GM12878 (cell line): ENCODE data around the gene TBC1D5. TPM values are rescaled to one million over a fixed set of nuclear protein-coding genes. Genes with fewer than 3 reads are reported as not detected.

Experiments
- BMI1 ChIP-seq: fragments of 450-650 bp; IDR thresholded peaks from 2 replicates; pipeline ENCODE4 v1.6.1; 2016; ENCODE audit warnings: mild to moderate bottlenecking, moderate library complexity, borderline replicate concordance
- CBX3 ChIP-seq: fragments of 200-600 bp; sonication (generic); IDR thresholded peaks from 2 replicates; pipeline ENCODE4 v1.6.1; 2016; ENCODE audit warnings: low read depth, borderline replicate concordance
- HDAC6 ChIP-seq: fragments of 200-600 bp; sonication (generic); IDR thresholded peaks from one replicate; pipeline ENCODE4 v1.8.0; 2017; ENCODE audit warnings: antibody characterized with exemption; ENCODE audit not compliant: unreplicated experiment
- HDGF ChIP-seq: fragments of 450-650 bp; IDR thresholded peaks from 2 replicates; pipeline ENCODE4 v1.6.1; 2016; ENCODE audit warnings: antibody characterized with exemption
- KDM1A ChIP-seq: fragments of 200-600 bp; sonication (generic); IDR thresholded peaks from 2 replicates; pipeline ENCODE4 v1.6.1; 2016; ENCODE audit warnings: borderline replicate concordance
- MEF2B ChIP-seq: fragments of 450-650 bp; IDR thresholded peaks from 2 replicates; pipeline ENCODE4 v1.6.1; 2018; ENCODE audit warnings: mild to moderate bottlenecking, moderate library complexity; ENCODE audit not compliant: partially characterized antibody, poor library complexity, severe bottlenecking
- NRF1 ChIP-seq: conservative IDR thresholded peaks from 2 replicates; pipeline ENCODE4 v1.6.1; 2011; ENCODE audit warnings: mild to moderate bottlenecking, low read depth, low read length, improper control_type of control experiment
- POLR2A ChIP-seq: IDR thresholded peaks from 2 replicates; pipeline ENCODE4 v1.6.1; 2011; ENCODE audit warnings: low read depth, mild to moderate bottlenecking, low read length
- RCOR1 ChIP-seq: conservative IDR thresholded peaks from 2 replicates; pipeline ENCODE4 v1.6.1; 2012; ENCODE audit warnings: low read depth, low read length, improper control_type of control experiment
- STAT1 ChIP-seq: fragments of 450-650 bp; conservative IDR thresholded peaks from 2 replicates; pipeline ENCODE4 v1.6.1; 2014; ENCODE audit warnings: antibody characterized with exemption, mild to moderate bottlenecking
- TAF1 ChIP-seq: IDR thresholded peaks from 2 replicates; pipeline ENCODE4 v1.6.1; 2011; ENCODE audit warnings: mild to moderate bottlenecking, low read depth, low read length, borderline replicate concordance
- TBL1XR1 ChIP-seq: IDR thresholded peaks from 2 replicates; pipeline ENCODE4 v1.6.1; 2012; ENCODE audit warnings: low read depth, low read length, improper control_type of control experiment
- polyA plus RNA-seq, 11 experiments: library from polyadenylated mRNA; depleted of rRNA in 4 of 11; unstranded in 6 of 11; stranded (reverse) in 5 of 11; fragments of >200 nt; fragmentation: Nextera tagmentation in 4 of 11; fragmentation: Illumina TruSeq in 1 of 11; extraction: Ambion mirVana in 4 of 11; extraction: Trizol in 1 of 11; gene quantifications; 1 replicate in 1 of 11; 2 replicates in 10 of 11; pipeline versions ENCODE4 v1.2.1 to v1.2.3, GENCODE V29; 2011 to 2016; ENCODE audit warnings: inconsistent platforms in 2 of 11, missing spikeins in 2 of 11, low read depth in 1 of 11
- total RNA-seq, 4 experiments: library from RNA; depleted of rRNA in 3 of 4; stranded (reverse); fragments of >200 nt in 3 of 4; fragmentation: Illumina TruSeq in 1 of 4; extraction: Trizol in 1 of 4; gene quantifications; 2 replicates each; pipeline versions ENCODE4 v1.2.1 to v1.2.3, GENCODE V29; 2013 to 2021
- TF ChIP-seq, protein P1 (sequence below): fragments of 450-650 bp; IDR thresholded peaks from 2 replicates; pipeline ENCODE4 v1.6.1; 2016; ENCODE audit warnings: mild to moderate bottlenecking, moderate library complexity, borderline replicate concordance
- TF ChIP-seq, protein P2 (sequence below): fragments of 450-650 bp; IDR thresholded peaks from 2 replicates; pipeline ENCODE4 v1.6.1; 2017; ENCODE audit warnings: antibody characterized with exemption, mild to moderate bottlenecking, moderate library complexity
- TF ChIP-seq, protein P3 (sequence below): fragments of 450-650 bp; IDR thresholded peaks from 2 replicates; pipeline ENCODE4 v1.6.1; 2016; ENCODE audit warnings: mild to moderate bottlenecking
- TF ChIP-seq, protein P4 (sequence below): IDR thresholded peaks from 2 replicates; pipeline ENCODE4 v1.6.1; 2011; ENCODE audit warnings: mild to moderate bottlenecking, low read depth, low read length, moderate library complexity; ENCODE audit not compliant: insufficient replicate concordance
- TF ChIP-seq, protein P5 (sequence below): IDR thresholded peaks from 2 replicates; pipeline ENCODE4 v1.6.1; 2011; ENCODE audit warnings: borderline replicate concordance, low read depth, mild to moderate bottlenecking, moderate library complexity, low read length; ENCODE audit not compliant: insufficient read depth, poor library complexity, severe bottlenecking

TBC1D5 gene
- total and polyA plus RNA-seq, 10 of the 15 experiments (the other 5 are each of a cell fraction or from before 2014, with no cell fraction given), result 5.5 to 61.0 (median 43.8) TPM

DNA sequence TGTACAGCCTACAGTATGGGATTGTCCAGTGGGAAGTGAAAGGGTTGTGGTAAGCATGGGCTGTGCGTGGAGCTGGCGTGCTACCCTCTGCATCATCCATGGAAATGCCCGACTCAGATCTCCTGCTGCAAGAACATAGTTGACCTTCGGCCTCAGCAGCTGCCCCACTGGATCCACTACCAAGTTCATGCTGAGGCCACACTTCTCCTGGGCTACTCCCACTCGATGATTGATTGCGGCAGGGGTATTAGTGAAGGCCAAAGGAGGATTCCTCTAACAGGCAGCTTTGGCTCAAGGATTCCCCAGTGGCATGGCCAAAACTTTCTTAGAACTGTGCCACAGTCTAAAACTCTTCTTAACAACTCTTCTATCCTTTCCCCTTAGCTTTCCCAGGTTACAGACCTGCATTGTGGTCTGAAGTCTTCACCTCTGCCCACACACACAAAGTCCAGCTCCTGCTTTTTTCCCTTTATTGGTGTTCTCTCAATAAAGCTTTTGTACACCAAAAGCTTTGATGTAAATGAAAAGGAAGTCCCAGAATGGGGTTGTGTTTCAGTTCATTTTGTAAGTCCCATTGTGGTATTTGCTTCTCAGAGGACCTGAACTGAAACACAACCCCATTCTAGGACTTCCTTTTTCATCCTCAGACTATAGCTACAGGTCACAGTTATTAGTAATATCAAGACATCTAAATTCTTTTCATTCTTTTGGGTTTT lies 4.9 kb upstream of the TBC1D5 start (continued):
- TF ChIP-seq MEF2B (peak; percentile 81), TBL1XR1 (peak; percentile 74), HDGF (peak; percentile 42; the same call in 1 of the 2 replicates), TAF1 (no peak), STAT1 (no peak), KDM1A (no peak), NRF1 (no peak), POLR2A (no peak), BMI1 (peak; percentile 70; the same call in 1 of the 2 replicates), RCOR1 (0 out of 2 replicates have a peak, but pooled peaks have one; percentile 44), HDAC6 (no peak), CBX3 (no peak)
- TF ChIP-seq, protein P1, sequence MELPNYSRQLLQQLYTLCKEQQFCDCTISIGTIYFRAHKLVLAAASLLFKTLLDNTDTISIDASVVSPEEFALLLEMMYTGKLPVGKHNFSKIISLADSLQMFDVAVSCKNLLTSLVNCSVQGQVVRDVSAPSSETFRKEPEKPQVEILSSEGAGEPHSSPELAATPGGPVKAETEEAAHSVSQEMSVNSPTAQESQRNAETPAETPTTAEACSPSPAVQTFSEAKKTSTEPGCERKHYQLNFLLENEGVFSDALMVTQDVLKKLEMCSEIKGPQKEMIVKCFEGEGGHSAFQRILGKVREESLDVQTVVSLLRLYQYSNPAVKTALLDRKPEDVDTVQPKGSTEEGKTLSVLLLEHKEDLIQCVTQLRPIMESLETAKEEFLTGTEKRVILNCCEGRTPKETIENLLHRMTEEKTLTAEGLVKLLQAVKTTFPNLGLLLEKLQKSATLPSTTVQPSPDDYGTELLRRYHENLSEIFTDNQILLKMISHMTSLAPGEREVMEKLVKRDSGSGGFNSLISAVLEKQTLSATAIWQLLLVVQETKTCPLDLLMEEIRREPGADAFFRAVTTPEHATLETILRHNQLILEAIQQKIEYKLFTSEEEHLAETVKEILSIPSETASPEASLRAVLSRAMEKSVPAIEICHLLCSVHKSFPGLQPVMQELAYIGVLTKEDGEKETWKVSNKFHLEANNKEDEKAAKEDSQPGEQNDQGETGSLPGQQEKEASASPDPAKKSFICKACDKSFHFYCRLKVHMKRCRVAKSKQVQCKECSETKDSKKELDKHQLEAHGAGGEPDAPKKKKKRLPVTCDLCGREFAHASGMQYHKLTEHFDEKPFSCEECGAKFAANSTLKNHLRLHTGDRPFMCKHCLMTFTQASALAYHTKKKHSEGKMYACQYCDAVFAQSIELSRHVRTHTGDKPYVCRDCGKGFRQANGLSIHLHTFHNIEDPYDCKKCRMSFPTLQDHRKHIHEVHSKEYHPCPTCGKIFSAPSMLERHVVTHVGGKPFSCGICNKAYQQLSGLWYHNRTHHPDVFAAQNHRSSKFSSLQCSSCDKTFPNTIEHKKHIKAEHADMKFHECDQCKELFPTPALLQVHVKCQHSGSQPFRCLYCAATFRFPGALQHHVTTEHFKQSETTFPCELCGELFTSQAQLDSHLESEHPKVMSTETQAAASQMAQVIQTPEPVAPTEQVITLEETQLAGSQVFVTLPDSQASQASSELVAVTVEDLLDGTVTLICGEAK, result peak; percentile 98
- TF ChIP-seq, protein P2, sequence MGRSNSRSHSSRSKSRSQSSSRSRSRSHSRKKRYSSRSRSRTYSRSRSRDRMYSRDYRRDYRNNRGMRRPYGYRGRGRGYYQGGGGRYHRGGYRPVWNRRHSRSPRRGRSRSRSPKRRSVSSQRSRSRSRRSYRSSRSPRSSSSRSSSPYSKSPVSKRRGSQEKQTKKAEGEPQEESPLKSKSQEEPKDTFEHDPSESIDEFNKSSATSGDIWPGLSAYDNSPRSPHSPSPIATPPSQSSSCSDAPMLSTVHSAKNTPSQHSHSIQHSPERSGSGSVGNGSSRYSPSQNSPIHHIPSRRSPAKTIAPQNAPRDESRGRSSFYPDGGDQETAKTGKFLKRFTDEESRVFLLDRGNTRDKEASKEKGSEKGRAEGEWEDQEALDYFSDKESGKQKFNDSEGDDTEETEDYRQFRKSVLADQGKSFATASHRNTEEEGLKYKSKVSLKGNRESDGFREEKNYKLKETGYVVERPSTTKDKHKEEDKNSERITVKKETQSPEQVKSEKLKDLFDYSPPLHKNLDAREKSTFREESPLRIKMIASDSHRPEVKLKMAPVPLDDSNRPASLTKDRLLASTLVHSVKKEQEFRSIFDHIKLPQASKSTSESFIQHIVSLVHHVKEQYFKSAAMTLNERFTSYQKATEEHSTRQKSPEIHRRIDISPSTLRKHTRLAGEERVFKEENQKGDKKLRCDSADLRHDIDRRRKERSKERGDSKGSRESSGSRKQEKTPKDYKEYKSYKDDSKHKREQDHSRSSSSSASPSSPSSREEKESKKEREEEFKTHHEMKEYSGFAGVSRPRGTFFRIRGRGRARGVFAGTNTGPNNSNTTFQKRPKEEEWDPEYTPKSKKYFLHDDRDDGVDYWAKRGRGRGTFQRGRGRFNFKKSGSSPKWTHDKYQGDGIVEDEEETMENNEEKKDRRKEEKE, result no peak
- TF ChIP-seq, protein P3, sequence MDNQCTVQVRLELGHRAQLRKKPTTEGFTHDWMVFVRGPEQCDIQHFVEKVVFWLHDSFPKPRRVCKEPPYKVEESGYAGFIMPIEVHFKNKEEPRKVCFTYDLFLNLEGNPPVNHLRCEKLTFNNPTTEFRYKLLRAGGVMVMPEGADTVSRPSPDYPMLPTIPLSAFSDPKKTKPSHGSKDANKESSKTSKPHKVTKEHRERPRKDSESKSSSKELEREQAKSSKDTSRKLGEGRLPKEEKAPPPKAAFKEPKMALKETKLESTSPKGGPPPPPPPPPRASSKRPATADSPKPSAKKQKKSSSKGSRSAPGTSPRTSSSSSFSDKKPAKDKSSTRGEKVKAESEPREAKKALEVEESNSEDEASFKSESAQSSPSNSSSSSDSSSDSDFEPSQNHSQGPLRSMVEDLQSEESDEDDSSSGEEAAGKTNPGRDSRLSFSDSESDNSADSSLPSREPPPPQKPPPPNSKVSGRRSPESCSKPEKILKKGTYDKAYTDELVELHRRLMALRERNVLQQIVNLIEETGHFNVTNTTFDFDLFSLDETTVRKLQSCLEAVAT, result no peak; the same call in 1 of the 2 replicates
- TF ChIP-seq, protein P4, sequence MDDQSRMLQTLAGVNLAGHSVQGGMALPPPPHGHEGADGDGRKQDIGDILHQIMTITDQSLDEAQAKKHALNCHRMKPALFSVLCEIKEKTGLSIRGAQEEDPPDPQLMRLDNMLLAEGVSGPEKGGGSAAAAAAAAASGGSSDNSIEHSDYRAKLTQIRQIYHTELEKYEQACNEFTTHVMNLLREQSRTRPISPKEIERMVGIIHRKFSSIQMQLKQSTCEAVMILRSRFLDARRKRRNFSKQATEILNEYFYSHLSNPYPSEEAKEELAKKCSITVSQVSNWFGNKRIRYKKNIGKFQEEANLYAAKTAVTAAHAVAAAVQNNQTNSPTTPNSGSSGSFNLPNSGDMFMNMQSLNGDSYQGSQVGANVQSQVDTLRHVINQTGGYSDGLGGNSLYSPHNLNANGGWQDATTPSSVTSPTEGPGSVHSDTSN, result peak; percentile 65
- TF ChIP-seq, protein P5, sequence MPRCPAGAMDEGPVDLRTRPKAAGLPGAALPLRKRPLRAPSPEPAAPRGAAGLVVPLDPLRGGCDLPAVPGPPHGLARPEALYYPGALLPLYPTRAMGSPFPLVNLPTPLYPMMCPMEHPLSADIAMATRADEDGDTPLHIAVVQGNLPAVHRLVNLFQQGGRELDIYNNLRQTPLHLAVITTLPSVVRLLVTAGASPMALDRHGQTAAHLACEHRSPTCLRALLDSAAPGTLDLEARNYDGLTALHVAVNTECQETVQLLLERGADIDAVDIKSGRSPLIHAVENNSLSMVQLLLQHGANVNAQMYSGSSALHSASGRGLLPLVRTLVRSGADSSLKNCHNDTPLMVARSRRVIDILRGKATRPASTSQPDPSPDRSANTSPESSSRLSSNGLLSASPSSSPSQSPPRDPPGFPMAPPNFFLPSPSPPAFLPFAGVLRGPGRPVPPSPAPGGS, result peak; percentile 73
